Inflammatory macrophage treated with lipopolysaccharide for 4 hours (primary cell): ENCODE measurements around the gene CCDC169.
"Not testable (repeated sequence)": the region's sequence is repeated elsewhere in the genome, so short reads cannot be mapped to it uniquely, and the experiment has no call there.

Experiments
- DNase-seq: peaks from one replicate; pipeline ENCODE4 v3.0.0-alpha.2; 2020

Gene CCDC169

DNA sequence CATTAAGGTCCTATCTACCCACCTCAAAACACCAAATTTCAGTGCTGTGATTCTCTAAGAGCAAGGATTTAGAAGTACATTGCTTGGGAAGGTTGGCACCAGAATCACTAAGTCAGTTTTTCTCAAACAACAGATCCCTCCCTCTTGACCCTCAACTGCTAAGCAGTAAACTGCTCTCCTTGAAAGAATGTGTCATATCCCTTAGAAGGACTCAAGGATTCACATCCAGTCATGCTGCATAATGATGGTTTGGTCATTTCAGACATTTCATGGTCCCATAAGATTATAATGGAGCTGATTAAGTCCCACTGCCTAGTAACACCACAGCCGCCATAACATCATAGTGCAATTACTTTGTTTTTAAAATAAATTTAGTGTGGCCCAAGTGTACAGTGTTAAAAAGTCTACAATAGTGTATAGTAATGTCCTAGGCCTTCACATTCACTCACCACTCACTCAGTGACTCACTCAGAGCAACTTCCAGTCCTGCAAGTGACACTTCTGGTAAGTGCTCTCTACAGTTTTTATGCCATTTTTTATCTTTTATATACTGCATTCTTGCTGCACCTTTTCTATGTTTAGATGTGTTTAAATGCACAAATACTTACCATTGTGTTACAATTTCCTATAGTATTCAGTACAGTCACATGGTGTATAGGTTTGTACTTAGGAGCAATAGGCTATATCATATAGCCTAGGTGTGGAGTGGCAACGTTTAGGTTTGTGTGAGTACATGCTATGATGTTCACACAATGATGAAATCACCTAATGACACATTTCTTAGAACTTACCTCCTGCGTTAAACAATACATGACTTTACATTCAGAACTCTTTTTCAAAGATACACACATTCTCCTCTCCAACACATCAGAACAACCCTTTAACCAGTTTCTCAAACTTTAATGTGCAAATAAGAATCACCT lies 15.7 kb upstream of the CCDC169 start:
- DNase-seq, result no peak

GRCh38 chr13:36310417-36311108 lies 12.9 kb upstream of the CCDC169 start:
- DNase-seq, result peak; percentile 45

DNA sequence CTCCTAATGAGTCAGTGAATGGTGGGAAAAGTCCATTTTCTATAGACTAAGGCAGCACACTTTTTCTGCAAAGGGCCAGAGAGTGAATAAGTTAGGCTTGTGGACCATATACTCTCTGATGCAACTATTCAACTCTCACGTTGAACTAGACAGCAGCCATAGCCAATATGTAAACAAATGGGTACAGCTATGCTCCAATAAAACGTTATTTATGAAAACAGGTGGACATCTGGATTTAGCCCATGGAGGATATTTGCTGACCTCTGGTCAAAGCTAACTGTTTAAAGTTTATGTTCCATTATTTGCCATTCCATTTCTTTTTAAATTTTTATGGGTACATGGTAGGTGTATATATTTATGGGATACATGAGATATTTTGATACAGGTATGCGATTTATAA lies 4.7 kb upstream of the CCDC169 start:
- no peak for DNase-seq

DNA sequence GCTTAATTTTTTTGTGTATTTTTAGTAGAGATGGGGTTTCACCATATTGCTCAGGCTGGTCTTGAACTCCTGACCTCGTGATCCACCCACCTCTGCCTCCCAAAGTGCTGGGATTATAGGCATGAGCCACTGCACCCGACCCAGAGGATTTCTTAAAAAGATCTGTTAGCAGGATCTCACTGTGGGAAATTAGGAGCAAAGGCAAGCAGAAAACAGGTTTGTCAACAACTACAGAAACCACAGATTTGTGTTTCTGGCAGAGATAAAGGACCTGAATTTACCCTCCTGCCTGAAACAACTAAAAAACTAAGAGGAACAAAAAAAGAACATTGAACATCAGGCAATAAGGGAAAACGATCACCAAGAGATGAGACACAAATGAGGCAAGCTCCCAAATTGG lies 1.9 kb upstream of the CCDC169 start:
- DNase-seq, result not testable (repeated sequence)

- no peak for DNase-seq
Observed at GRCh38 chr13:36298535-36299068, 988 bp upstream of the CCDC169 start.

DNA sequence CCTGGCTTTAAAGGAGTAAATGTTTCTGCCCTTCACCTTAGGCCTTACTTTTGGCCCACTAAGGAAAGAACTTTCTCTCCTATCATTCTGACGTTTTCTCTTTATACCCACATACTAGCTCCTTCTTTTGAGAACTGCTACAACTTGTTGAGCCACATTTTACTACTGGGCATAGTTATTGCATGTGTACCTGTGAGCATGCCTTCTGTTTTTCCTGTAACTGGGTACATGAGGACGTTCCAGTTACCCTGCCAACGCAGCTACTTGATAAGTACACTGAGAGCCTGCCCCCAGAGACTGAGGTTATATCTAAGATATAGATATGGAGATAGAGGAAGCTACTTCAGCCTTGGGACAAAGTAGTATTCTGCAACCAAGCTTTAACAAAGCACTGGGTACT lies 3.5 kb downstream of the CCDC169 start:
- DNase-seq, result no peak

DNA sequence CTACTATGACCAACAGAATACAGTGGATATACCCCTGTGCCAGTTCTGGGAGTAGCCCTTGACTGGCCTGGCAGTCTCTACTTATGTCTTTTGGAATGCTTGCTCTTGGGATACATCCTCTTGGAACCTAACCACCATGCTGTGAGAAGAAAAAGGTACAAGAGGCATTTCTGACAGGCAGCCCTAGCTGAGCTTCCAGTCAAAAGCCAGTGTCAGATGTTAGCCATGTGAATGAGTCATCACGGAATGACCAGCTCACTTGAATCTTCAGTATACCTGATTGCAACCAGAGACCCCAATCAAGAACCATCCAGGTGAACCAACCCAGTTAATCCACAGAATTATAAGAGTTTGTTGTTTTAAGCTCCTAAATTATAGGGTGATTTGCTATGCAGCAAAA lies 4.1 kb downstream of the CCDC169 start:
- no peak for DNase-seq

DNA sequence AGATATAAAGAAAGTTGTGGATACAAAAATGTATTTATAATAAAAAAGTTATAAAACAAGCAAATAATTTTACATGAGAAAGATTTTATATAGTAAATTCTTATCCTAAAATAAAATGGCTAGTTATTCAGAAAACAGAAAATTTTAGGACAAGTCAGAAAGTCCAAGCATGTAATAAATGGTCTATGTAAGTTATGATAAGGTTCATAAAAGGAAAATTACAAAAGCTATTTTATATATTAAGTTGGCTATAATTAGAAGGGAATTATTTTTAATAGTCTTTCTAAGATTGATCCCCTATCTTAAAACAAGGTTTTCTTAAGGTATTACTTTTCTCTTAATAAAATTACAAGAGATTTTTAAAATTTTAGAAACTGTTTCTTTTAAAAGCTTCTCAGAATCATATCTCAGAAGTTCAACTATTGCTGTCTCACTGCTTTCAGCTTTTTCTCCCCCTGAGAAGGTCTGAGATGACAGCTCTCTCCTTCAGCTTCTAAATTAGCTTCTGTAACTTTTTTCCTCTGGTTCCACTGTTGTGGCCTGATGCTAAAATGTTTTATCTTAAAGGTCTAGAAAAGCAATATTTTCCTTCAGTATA lies 8.7 kb downstream of the CCDC169 start:
- DNase-seq, result no peak

- DNase-seq, result no peak
Observed at GRCh38 chr13:36286006-36286405, 11.6 kb downstream of the CCDC169 start.

DNA sequence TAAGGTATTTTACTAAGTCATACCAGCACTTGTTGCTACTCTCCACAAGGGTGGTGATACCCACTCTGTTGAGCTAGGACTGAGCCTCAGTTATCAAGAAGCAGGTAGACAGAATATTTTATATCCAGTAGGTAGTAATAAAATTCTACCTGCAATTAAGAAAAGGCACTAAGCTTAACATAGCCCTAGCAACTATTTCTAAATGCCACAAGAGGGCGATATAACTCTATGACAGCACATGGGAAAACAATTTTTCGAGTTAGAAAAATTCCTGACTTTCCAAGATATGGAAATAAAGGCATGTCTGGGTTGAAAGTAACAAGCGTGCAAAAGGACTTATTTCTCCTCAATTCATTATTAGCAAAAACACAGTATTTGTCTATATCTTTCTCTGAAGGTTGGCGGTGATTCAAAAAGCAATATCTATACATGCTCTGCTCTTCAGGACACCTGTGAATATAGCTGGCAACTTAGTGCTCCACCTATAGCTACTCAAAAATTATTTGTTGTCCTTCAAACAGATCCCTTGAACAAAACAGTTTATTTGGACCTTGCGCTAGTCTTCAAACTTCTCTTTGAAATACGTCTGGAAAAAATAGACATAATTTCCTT lies 14.7 kb downstream of the CCDC169 start:
- peak; percentile 36 for DNase-seq

GRCh38 chr13:36275190-36276002 lies 22.2 kb downstream of the CCDC169 start:
- DNase-seq, result peak; percentile 69

DNA sequence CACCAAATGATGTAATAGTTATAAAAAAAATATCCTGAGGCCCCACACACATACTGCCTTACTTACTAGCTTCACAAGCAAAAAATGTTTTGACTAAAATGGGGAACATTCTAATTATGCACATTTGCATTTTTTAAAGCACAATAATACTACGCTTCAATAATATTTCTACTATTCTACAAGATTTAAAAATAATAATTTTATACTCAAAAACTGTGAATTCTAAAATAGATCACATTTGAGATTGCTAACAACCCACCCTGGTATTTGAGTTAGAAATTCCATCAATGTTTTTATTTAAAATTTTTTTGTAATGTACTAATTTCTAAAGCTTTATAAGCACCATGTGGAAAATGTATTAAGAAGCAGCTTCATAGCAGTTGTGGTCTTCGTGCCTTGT lies 24.2 kb downstream of the CCDC169 start:
- DNase-seq, result no peak

GRCh38 chr13:36261976-36262375 lies 35.6 kb downstream of the CCDC169 start:
- no peak for DNase-seq

DNA sequence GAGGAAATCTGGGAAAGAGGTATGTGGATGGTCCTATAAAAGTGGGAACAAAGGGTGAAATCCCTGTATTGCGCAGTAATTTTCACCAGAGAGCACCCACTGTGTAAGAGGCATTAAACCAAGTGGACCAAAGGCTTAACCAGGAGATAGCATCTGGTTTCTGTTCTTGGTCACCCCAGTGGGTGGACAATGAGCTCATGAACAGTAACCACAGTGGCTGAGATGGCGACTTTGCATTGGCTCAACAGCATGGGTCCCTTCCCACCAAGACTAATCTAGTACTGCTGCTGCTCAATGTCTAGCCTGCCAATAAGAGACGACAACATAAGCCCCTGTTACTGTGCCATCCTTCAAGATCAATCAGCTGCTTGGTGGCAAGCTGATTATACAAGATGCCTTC lies 36.6 kb downstream of the CCDC169 start:
- no peak for DNase-seq

DNA sequence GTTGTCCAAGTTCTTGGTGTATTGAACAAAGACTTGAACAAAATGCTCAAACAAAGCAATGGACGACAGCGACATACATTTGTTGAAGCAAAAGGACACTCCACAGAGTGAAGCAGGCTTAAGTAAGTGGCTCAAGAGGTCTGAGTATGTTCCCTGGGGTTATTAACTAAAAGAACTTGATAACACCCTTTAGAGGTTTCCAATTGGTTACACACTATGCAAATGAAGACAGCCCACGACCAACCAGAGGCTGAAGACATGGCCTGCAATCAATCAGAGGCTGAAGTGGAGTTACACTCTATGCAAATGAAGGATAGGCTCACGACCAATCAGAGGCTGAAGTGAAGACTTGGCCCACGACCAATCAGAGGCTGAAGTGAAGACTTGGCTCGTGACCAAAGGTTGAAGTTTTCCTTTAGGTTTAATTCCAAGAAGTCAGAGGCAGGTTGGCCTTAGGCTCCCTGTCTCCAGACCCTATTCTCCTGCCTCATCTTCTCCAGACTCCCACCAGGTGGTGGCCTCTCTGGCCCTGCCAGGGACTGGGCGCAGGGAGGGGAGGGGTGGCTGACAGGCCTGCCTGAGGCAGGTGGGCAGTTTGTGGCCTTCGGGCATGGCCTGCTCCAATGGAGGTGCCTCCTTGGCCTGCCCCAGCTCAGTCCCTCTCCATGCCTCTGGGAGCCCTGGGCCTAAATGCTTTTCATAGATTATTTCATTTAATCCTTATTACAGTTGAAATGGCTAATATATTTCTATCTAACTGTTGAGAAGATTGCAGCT lies 38.1 kb downstream of the CCDC169 start:
- no peak for DNase-seq

- no peak for DNase-seq
Observed at GRCh38 chr13:36258831-36259230, 38.8 kb downstream of the CCDC169 start.

- peak; percentile 67 for DNase-seq
Observed at GRCh38 chr13:36251526-36251925, 46.1 kb downstream of the CCDC169 start.

DNA sequence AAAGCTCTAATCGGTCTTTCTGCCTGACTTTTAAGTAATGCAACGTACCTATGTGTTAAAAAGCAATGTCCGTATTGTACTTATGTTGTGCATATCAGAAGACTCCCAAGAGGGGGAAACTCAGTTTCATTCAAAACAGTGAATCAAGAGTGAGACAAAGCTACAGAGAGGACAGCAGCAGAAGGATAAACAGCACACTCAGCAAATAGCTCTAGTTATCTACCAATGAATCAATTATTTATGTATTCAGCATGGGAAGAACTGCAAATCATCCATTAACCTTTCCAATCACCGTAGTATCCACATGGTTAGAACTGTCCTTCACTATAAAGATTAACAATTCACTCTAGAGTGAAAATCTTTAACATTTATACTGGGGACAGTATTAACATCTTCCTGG lies 46.6 kb downstream of the CCDC169 start:
- DNase-seq, result no peak

DNA sequence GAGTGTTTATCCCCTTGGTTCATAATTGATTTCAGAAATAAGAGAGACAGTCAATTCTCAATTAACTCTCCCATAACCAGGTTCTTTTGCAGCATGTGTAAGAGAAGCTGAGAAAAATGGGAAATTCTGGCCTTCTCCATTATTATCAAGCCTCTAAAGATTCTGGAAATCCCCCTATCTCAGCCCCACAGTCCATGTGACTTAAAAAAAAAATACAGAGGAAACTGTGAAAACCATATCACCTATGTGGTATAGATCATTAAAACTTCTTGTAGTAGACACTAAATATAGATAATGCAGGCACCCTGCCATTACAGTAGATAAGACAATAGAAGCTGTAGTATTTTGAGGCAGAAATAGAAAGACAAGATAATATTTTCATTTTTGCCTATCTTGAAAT lies 48.9 kb downstream of the CCDC169 start:
- peak; percentile 2 for DNase-seq

- no peak for DNase-seq
Observed at GRCh38 chr13:36244990-36245389, 52.6 kb downstream of the CCDC169 start.

DNA sequence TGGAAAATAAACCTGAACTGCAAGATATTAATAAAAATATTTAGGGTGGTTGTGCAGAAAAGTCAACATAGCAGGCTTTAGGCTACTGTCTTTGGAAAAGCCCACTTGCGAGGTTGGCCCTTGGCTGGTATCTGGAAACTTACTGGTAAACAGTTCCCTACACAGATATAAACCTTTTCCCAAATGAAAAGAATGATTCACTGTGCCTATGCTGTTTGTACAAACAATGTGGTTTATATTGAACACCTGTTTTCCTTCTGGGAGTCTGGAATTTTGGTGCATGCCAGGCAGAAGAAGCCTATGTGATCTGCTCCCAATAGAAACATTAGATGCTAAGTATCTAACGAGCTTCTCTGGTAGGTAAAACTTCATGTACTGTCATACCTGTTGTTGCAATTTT lies 53.5 kb downstream of the CCDC169 start:
- no peak for DNase-seq
